ELR (cell line): ENCODE results near the gene SPATA1.
"Not testable (repeated sequence)": the region's sequence is repeated elsewhere in the genome, so short reads cannot be mapped to it uniquely, and the experiment has no call there.

Experiments used
- DNase-seq: peaks from one replicate; pipeline ENCODE4 v3.0.0-alpha.2; 2015; ENCODE audit warnings: low read depth

The SPATA1 gene

DNA sequence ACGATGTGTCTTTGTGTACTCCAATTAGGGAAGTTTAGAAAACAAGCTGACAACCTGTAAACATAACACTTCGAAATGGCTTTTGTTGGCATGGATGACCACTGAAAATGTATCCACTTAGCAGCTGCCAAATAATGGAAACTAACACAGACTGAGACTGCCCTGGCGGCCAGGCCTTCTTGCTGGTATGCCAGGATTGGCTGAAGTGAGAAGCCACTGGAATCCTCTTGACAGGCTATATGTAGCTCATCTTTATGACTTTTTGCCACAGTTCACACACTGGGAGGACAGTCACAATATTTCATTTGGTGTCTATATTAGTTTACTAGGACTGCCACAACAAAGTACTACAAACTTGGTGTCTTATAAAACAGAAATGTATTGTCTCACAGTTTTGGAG is 80.9 kb downstream of the SPATA1 start:
- DNase-seq: no peak

DNA sequence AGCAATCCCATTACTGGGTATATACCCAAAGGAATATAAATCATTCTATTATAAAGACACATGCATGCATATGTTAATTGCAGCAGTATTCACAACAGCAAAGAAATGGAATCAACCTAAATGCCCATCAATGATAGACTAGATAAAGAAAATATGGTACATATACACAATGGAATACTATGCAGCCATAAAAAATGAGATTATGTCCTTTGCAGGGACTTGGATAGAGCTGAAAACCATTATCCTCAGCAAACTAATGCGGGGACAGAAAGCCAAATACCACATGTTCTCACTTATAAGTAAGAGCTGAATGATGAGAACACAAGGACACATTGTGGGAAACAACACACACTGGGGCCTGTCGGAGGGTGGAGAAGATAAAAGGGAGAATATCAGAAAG is 88.8 kb downstream of the SPATA1 start:
- DNase-seq: not testable (repeated sequence)

DNA sequence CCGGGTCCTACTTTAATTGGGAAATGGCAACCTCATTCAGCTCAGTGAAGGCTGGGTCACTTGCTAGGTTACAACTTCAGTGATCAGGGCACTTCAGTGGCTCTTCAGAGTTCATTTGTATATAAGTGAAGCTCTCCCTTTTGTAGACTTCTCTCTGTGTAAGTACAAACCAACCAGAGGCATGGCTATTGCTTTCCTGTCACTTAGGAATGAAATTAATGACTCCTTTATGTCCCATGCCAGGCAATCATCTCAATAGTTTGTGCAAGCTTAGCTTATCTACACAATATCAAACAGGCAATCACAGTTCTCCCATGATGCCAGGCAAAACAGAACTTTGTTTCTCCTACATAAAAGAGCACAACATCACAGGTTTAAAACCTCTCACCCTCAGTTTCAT is 90.8 kb downstream of the SPATA1 start:
- DNase-seq: no peak

DNA sequence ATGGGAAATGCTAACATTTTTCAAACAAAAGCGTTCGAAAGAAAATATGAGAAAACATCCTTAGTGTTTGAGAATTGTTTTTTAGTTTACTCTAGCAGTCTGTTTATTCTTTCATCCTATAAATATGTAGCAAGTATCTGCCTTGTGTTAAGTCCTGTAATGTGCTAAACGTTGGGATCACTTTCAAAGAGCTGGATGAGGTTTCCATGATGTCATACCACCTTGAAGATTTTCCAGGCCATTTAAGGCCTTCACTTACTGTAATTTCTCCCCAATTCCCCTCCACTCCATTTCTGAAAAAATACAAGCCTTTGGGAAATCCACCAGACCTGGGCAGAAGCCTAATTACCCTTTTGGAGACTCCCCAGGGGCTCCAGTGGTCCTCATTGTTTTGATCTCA is 92.2 kb downstream of the SPATA1 start:
- DNase-seq: no peak

DNA sequence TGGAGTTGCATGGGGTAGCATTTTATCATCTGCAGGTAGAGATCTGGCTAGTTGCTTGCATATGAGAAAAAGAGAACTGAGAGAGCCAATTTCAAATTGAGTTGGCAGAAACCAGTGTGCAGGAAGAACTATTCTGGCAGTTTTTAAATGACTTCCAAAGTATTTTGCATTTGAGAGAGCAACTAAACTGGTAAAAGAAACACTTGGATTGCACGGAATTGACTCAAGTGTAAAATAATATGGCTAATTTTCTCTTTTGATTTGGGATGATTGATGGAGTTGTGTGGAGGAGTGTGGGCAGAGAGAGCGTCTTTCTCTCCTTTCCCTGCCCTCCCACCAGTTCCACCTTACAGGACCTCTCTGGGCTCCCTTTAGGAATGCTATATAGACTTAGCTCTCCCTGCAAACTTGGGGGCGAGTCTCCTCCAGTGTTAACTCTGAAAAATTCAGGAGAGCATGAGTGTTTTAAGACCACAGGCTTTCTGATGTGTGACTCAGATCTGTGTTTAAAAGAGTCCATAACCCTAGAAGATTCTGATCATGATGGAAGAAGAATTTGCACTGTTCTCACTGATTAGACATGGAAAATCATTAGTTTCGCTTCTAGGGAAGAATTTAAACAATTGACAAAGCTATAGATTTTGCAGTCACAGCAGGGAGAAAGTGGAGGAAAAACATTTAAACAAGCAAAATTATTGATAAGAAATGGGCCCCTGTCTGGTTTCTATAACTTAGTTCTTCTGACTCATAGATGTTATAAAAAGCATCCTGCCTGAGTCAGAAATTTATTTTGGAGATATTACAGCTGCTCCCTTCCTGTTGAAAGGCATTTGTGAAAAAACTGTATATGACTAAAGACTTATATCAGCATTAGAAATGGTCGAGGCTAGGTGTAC is 92.9 kb downstream of the SPATA1 start:
- DNase-seq: peak; percentile 95

DNA sequence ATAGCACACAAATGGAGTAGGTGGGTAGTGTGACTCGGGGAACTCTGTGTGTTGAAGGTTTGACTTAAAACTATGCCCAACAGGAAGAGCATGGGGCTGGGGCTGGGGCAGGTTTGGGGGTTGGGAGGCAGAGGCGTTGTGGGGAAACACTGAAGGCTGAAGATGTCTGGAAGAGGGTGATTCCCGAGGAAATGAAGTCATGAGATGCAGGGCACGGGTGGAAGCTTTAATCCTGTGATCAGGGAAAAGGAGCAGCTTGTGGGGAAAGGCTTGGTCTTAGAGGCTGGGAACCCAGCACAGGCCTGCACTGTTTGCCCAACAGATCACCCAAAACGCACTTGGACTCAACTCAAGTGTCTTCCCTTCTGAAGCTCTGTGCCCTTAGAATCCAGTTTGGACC is 94.6 kb downstream of the SPATA1 start:
- no peak for DNase-seq

DNA sequence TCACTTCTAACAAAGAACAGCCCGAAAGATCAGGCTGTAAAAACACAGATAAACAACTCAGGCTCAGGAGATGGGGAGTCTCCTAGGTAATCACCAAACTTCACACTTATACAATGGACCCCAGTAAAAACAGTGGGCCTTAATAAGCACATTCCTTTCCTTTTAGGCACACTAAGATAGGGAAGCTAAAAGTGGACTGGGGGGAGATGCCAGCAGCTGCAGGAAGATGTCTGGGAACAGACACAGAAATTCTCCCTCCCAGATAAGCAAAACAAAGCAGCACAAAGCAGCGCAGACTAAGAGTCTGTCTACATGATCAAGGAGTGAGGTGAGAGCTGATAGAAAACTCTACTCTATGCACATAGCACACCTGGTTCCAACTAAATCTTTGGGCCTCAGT is 97.0 kb downstream of the SPATA1 start:
- DNase-seq: peak; percentile 59

DNA sequence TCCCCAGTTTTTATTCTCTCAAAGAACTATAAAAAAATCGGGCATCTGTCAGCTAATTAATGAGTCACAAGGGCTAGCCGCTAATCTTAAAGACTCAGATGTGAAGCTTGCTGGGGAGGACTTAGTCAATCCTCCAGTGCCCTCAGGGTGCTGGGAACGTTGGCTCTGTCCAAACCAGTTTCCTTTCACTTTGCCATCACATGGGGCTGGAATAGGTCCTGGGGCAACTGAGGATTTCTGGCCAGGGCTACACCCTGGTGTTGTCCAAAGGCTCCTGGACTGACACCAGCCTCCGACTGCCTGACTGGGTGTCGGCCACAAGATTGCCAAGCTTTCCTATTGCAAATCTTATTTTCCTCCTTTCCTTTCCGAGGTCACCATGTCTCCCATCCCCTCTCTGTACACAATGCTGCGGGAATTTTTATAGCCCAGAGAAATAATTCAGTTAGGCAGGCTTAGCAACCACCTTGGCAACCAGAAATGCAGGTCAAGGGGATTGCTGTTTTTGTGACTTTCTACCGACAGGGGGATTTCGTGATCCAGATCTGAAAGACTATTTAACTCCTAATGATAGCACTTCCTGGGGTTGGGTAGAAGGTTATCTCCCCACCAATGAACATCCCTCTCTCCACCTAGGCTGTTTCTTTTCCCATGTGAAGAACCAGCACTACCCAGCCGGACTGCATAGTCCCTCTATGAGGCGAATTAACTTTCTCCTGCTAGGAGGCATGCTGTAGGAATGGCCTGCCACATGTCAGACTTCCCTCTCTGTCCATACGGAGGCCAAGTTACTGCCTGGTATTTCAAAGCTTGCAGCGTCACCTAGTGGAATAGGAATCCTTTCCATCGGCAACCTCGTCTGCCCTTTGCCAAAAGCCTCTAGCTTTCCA is 98.0 kb downstream of the SPATA1 start:
- DNase-seq: peak; percentile 98

DNA sequence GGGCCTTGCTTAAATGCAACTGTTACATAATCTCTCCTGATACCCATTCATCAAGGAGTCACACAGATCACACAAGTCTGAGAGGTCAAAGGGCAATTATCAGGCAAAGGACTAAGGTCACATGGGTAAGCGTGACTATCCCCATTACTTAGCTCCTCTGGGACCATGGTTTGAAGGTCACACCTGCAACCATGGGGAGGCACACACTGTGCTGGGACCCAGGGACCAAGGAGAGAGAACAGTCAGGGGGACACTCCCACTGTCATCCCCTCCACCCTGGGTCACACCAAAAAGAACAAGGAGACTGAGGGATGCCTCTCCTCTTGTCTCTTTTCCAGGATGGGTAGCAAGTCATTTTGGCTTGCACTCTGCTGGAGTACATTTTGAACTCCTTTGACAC is 99.0 kb downstream of the SPATA1 start:
- DNase-seq: no peak

DNA sequence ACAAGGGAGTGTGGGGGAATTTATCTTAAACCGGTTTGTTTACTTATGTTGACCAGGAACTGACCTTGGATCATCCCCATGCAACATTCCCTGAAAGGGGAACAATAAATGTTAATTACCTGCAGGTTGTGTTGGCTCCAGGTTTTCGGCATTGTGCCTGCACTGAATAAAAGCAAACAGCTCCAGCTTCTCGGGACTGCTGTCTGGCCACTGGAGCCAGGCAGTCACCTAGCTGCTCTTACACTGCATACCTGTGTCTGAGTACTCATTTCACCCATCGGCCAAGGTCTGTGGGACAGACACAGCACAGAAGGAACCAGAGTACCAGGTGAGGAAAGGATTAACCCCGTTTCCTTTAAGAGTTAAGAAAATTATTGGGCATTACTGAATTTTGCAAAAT is 100.8 kb downstream of the SPATA1 start:
- no peak for DNase-seq

DNA sequence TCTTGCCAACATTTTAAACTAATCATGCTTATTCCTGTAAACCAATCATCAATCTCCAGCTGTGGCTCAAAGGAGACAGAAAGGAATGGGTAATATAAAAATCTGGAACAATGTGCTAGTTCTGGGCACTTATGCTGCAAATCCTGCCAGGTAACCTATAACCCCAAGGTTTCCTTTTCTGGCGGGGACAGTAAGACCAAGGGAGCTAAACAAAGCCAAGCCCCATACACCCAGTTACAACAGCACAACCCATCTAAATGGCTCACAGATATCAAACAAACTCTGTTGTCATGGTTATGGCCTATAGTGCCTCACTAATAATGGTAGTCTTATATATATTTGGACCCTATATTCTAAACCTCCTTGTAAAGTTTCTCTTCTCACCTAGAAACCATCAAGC is 104.9 kb downstream of the SPATA1 start:
- DNase-seq: no peak

DNA sequence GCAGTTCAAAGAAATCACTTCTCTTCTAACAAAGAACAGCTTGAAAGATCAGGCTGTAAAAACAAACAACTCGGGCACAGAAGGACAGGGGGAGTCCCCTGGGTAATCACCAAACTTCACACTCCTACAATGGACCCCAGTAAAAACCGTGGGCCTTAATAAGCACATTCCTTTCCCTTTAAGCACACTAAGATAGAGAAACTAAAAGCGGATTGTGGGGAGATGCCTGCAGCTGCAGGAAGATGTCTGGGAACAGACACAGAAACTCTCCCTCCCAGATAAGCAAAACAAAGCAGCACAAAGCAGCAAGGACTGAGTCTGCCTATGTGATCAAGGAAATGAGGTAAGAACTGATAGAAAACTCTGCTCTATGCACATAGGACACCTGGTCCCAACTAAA is 105.6 kb downstream of the SPATA1 start:
- DNase-seq: peak; percentile 31

DNA sequence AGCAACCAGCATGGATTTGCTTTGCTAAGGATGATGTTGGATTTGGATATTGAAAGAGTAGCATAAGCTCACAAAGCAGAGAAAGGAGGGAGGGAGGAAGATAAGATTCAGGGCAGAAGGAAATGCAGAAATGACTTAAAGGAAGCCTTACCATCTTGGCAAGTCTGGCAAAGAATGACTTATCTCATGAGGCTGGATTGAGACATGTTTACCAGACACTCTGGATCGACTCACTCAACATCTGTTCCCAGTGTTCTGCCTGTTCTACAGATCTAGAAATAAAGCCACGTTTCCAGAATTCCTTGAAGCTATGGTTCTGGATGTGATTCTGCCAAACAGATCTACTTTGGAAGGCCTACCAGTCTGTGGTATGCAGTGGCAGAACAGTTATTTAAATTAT is 106.8 kb downstream of the SPATA1 start:
- DNase-seq: no peak

DNA sequence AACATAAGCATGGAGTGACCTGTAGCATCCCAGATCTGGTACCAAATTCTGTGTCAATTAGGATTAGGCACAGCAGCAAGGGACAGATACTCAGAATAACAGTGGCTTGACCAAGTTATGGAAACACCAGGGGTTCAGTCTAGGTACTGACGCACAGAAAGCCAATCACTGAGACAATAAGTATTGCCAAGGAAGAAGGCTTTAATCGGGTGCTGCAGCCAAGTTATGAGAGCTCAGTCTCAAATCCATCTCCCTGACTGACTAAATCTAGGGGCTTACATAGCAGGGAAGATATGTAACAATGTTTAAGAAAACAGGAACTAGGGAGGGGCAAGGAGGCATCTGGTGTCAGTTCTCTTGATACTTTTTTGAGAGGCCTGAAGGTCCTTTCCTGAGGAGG is 107.7 kb downstream of the SPATA1 start:
- no peak for DNase-seq

DNA sequence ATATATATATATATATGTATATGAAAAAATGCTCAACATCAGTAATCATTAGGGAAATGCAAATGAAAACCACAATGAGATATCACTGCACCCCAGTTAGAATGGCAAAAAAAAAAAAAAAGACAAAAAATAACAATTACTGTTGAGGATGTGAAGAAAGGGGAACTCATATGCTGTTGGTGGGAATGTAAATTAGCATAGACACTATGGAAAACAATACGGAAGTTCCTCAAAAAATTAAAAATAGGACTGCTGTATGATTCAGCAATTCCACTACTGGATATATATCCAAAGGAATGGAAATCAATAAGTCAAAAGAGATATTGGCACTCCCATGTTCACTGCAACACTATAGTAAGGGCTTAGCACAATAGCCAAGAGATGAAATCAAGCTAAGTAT is 109.6 kb downstream of the SPATA1 start:
- no peak for DNase-seq
